GM19463 (cell line): ENCODE results near the gene PARP16.

Source experiments
- ATAC-seq: cut with Tn5 transposase; IDR thresholded peaks from one replicate; pipeline ENCODE4 v1.9.1; 2021; ENCODE audit warnings: mild to moderate bottlenecking, moderate library complexity; ENCODE audit not compliant: unreplicated experiment

PARP16 gene

GRCh38 chr15:65208647-65209046 lies 78.0 kb downstream of the PARP16 start:
- no peak for ATAC-seq
